ENCODE results near the gene GSTM3. TPM values are rescaled to one million over a fixed set of nuclear protein-coding genes. Genes with fewer than 3 reads are reported as not detected.

GSTM3 gene
- total and polyA plus RNA-seq, 2 of the 13 experiments (the other 11 are each of a cell fraction or from before 2014, with no cell fraction given): 127 to 142 TPM

DNA sequence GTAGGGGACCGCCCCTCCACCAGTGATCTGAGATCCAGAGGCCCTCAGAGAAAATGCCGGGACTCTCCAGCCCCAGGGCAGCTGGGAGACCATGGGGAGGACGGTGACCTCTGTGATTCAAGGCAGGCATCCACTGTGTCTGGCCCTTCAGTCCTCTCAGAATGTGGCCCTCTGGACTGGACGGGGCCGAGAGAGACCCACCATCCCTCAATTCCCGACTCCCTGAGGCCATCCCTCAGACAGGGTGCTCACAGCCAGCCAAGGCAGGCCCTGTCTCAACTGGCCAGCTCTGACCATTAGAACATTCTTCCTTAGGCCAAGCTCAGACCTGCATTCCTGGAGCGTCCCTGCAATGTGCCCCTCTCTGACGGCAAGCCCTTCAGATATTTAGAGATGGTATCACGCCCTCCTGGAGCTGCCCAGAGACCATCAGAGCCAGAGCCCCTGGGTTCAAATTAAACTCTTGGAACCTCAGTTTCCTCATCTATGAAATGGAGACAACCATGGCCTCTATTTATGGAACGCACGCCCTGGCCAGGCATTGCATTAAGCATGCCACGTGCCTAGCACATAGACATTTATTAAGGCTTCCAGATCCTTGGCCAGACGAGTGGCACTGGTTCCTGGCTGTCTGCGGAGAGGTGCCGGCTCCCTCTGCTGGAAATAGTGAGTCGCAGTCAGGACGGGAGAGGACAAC is 32.5 kb upstream of the GSTM3 start (continued):
- TF ChIP-seq, protein P1, sequence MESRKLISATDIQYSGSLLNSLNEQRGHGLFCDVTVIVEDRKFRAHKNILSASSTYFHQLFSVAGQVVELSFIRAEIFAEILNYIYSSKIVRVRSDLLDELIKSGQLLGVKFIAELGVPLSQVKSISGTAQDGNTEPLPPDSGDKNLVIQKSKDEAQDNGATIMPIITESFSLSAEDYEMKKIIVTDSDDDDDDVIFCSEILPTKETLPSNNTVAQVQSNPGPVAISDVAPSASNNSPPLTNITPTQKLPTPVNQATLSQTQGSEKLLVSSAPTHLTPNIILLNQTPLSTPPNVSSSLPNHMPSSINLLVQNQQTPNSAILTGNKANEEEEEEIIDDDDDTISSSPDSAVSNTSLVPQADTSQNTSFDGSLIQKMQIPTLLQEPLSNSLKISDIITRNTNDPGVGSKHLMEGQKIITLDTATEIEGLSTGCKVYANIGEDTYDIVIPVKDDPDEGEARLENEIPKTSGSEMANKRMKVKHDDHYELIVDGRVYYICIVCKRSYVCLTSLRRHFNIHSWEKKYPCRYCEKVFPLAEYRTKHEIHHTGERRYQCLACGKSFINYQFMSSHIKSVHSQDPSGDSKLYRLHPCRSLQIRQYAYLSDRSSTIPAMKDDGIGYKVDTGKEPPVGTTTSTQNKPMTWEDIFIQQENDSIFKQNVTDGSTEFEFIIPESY (CRISPR knock-in tag; IDR thresholded peaks at IDR 0.05): no peak
- TF ChIP-seq MBNL3 (CRISPR knock-in tag; conservative IDR thresholded peaks at IDR 0.05) (no peak), NKX3-1 (CRISPR knock-in tag; IDR thresholded peaks at IDR 0.05) (no peak), ZNF670 (CRISPR knock-in tag; IDR thresholded peaks at IDR 0.05; ENCODE audit: borderline replicate concordance) (no peak), HDAC1 (CRISPR knock-in tag; IDR thresholded peaks at IDR 0.05) (no peak), MTA1 (CRISPR knock-in tag; IDR thresholded peaks at IDR 0.05; ENCODE audit: borderline replicate concordance) (no peak), ZNF3 (CRISPR knock-in tag; IDR thresholded peaks at IDR 0.05) (no peak), TEAD3 (CRISPR knock-in tag; optimal IDR thresholded peaks at IDR 0.05; ENCODE audit: borderline replicate concordance) (peak; percentile 31), CREM (IDR thresholded peaks at IDR 0.05) (no peak), CREM (CRISPR knock-in tag; IDR thresholded peaks at IDR 0.05) (no peak), ZFAT (CRISPR knock-in tag; conservative IDR thresholded peaks at IDR 0.05) (no peak), ZC3H13 (CRISPR knock-in tag; IDR thresholded peaks at IDR 0.05) (no peak), MBD4 (IDR thresholded peaks at IDR 0.05; ENCODE audit: borderline replicate concordance, low read length) (no peak), JARID2 (CRISPR knock-in tag; IDR thresholded peaks at IDR 0.05; ENCODE audit: insufficient replicate concordance) (no peak), CENPX (CRISPR knock-in tag; IDR thresholded peaks at IDR 0.05) (no peak), CCDC6 (CRISPR knock-in tag; IDR thresholded peaks at IDR 0.05) (no peak), ZNF530 (CRISPR knock-in tag; IDR thresholded peaks at IDR 0.05; ENCODE audit: low read depth) (no peak), ZNF841 (CRISPR knock-in tag; IDR thresholded peaks at IDR 0.05; ENCODE audit: borderline replicate concordance) (no peak), ATM (IDR thresholded peaks at IDR 0.05; ENCODE audit: borderline replicate concordance) (no peak), ISX (CRISPR knock-in tag; conservative IDR thresholded peaks at IDR 0.05) (no peak), EHMT2 (IDR thresholded peaks at IDR 0.05; ENCODE audit: borderline replicate concordance, low read depth, low read length) (no peak), PAWR (CRISPR knock-in tag; IDR thresholded peaks at IDR 0.05; ENCODE audit: borderline replicate concordance) (no peak), RXRB (CRISPR knock-in tag; IDR thresholded peaks at IDR 0.05; ENCODE audit: borderline replicate concordance) (peak; percentile 44; the same call in 1 of the 2 replicates), MAFF (IDR thresholded peaks at IDR 0.05; ENCODE audit: low read depth, low read length) (no peak), PAF1 (CRISPR knock-in tag; IDR thresholded peaks at IDR 0.05) (no peak), ZNF496 (CRISPR knock-in tag; IDR thresholded peaks at IDR 0.05; ENCODE audit: insufficient replicate concordance) (no peak), ZFP36L2 (CRISPR knock-in tag; IDR thresholded peaks at IDR 0.05) (no peak)
- TF ChIP-seq, protein P2, sequence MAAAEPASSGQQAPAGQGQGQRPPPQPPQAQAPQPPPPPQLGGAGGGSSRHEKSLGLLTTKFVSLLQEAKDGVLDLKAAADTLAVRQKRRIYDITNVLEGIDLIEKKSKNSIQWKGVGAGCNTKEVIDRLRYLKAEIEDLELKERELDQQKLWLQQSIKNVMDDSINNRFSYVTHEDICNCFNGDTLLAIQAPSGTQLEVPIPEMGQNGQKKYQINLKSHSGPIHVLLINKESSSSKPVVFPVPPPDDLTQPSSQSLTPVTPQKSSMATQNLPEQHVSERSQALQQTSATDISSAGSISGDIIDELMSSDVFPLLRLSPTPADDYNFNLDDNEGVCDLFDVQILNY (CRISPR knock-in tag; conservative IDR thresholded peaks at IDR 0.05): no peak
- TF ChIP-seq, protein P3, sequence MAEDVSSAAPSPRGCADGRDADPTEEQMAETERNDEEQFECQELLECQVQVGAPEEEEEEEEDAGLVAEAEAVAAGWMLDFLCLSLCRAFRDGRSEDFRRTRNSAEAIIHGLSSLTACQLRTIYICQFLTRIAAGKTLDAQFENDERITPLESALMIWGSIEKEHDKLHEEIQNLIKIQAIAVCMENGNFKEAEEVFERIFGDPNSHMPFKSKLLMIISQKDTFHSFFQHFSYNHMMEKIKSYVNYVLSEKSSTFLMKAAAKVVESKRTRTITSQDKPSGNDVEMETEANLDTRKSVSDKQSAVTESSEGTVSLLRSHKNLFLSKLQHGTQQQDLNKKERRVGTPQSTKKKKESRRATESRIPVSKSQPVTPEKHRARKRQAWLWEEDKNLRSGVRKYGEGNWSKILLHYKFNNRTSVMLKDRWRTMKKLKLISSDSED (CRISPR knock-in tag; IDR thresholded peaks at IDR 0.05): no peak
- TF ChIP-seq, protein P4, sequence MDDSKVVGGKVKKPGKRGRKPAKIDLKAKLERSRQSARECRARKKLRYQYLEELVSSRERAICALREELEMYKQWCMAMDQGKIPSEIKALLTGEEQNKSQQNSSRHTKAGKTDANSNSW (CRISPR knock-in tag; IDR thresholded peaks at IDR 0.05; ENCODE audit: borderline replicate concordance): no peak

All from HepG2 (cell line).